ENCODE measurements around the gene OR6C74. TPM values are rescaled to one million over a fixed set of nuclear protein-coding genes. Genes with fewer than 3 reads are reported as not detected.

The OR6C74 gene
- total RNA-seq, 4 donors from 2014 or later = not detected

- H3K9me3 ChIP-seq = no peaks in the 10 kb centered on the region
- intact Hi-C loops (cut with DNase I; ENCODE audit: low total_unique reads) = no loop called here
- H3K4me1 ChIP-seq = no peaks in the 10 kb centered on the region
- H3K27ac ChIP-seq = no peak overlapping the region
- no peak for DNase-seq
- no peaks in the 10 kb centered on the region for H3K27me3 ChIP-seq
- H3K4me3 ChIP-seq = no peak overlapping the region
- no peak for TF ChIP-seq POLR2A (IDR thresholded peaks at IDR 0.05)
- TF ChIP-seq CTCF (IDR thresholded peaks at IDR 0.05) = no peak
- H3K36me3 ChIP-seq = no peaks in the 10 kb centered on the region
Measured at GRCh38 chr12:55250944-55251343, 6.5 kb downstream of the OR6C74 start.

- intact Hi-C loops (cut with DNase I; ENCODE audit: low total_unique reads) = no loop called here
- Histone ChIP-seq H3K27me3 (no peaks in the 10 kb centered on the region), H3K9me3 (no peaks in the 10 kb centered on the region), H3K27ac (no peak overlapping the region), H3K4me1 (no peaks in the 10 kb centered on the region), H3K36me3 (no peaks in the 10 kb centered on the region), H3K4me3 (no peak overlapping the region)
- TF ChIP-seq POLR2A (IDR thresholded peaks at IDR 0.05) (no peak), CTCF (IDR thresholded peaks at IDR 0.05) (no peak)
- no peak for DNase-seq
Measured at GRCh38 chr12:55253281-55253680, 8.9 kb downstream of the OR6C74 start.

GRCh38 chr12:55256831-55257230 is 12.4 kb downstream of the OR6C74 start:
- Histone ChIP-seq H3K27me3 (no peaks in the 10 kb centered on the region), H3K9me3 (no peaks in the 10 kb centered on the region), H3K4me3 (no peak overlapping the region), H3K4me1 (no peaks in the 10 kb centered on the region), H3K27ac (no peak overlapping the region), H3K36me3 (no peaks in the 10 kb centered on the region)
- DNase-seq = no peak
- no peak for TF ChIP-seq POLR2A (IDR thresholded peaks at IDR 0.05)
- no peak for TF ChIP-seq CTCF (IDR thresholded peaks at IDR 0.05)
- intact Hi-C loops (cut with DNase I; ENCODE audit: low total_unique reads) = no loop called here

GRCh38 chr12:55258303-55258702 is 13.9 kb downstream of the OR6C74 start:
- TF ChIP-seq POLR2A (IDR thresholded peaks at IDR 0.05) = no peak
- TF ChIP-seq CTCF (IDR thresholded peaks at IDR 0.05) = no peak
- intact Hi-C loops (cut with DNase I; ENCODE audit: low total_unique reads) = no loop called here
- DNase-seq = no peak
- Histone ChIP-seq H3K4me1 (no peaks in the 10 kb centered on the region), H3K27ac (no peak overlapping the region), H3K27me3 (no peaks in the 10 kb centered on the region), H3K36me3 (no peaks in the 10 kb centered on the region), H3K9me3 (no peaks in the 10 kb centered on the region), H3K4me3 (no peak overlapping the region)

- Histone ChIP-seq H3K4me3 (no peak overlapping the region), H3K4me1 (no peaks in the 10 kb centered on the region), H3K27ac (no peak overlapping the region), H3K36me3 (no peaks in the 10 kb centered on the region), H3K9me3 (no peaks in the 10 kb centered on the region), H3K27me3 (no peaks in the 10 kb centered on the region)
- no peak for TF ChIP-seq POLR2A (IDR thresholded peaks at IDR 0.05)
- no peak for TF ChIP-seq CTCF (IDR thresholded peaks at IDR 0.05)
- intact Hi-C loops (cut with DNase I; ENCODE audit: low total_unique reads) = no loop called here
- DNase-seq = no peak
Measured at GRCh38 chr12:55280991-55281390, 36.6 kb downstream of the OR6C74 start.
